HL-60/S4 treated with retinoic acid at 250 ng/mL for 4 days and 3 days (cell line): ENCODE results near the gene ARNT2.

Source experiments
- in situ Hi-C: fragments of 300-500 bp; cut with MboI; formaldehyde crosslinking; loops from 2 replicates; pipeline ENCODE4 v1.7.0; 2022; ENCODE audit warnings: low sequenced_read_pairs

ARNT2 gene

DNA sequence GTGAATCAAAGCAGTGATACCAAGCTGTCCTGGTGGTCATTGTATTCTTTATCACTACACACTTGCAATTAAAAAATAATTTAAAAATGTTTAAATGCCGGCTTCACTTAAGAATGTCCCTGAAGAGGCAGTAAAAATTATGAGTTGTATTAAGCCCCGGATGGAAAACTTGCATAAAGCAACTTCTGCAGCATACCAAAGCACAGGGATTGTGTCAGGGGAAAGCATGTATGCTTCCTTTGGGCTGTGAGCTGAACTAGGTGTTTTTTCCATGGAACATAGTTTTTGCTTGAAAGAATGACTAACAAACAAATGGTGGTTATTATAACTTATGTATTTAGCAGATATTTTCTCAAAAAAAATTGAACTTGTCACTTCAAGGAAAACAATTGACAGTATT is 143.1 kb downstream of the ARNT2 start:
- in situ Hi-C loops = no loop called here

DNA sequence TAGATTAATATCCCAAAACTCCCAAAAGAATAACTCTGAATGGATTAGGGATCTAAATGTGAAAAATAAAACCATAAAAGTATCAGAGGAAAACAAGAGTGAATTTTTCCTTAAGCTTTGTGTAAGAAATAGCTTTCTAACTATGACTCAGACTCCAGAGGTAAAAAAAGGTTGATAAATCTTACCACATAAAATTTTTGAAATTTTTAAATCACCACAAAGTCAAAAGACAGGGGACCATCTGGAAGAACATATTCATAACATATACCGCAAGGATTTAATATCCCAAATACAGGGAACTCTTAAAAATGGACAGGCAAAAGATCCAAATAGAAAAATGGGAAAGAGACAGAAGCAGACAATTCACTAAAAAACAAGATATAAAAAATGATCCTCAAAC is 145.0 kb downstream of the ARNT2 start:
- in situ Hi-C loops = no loop called here

DNA sequence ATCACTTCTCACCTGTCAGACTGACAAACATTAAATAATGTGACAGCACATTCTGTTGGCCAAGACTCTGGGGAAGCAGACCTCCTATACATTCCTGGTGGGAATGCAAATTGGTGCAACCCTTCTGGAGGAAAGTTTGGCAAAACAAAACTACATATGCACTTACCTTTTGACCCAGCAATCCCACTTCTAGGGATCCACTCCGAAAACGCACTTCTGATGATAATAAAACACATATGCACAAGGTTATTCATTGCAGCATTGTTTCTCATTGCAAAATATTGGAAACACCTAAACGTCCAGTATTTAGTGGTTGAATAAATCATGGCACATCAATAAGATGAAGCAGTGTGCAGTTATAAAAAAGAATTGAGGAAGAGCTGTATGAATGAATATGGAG is 145.5 kb downstream of the ARNT2 start:
- in situ Hi-C loops = no loop called here

- in situ Hi-C loops = no loop called here
Measured at GRCh38 chr15:80550219-80550907, 146.2 kb downstream of the ARNT2 start.

DNA sequence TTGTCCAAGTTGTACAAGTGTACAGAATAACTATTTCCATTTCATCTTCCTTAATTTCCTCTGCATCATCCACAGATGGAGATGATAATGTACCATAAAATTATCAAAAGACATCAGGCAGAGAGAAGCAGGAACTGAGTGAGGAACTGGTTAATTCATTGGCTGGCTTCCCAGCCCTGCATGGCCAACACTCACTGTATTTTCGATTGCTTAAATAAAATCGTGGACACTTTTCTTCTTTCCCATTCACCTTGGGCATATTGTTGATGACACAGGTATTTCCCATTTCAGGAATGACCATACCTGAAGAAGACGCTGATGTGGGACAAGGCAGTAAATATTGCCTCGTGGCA is 146.7 kb downstream of the ARNT2 start:
- in situ Hi-C loops = no loop called here

DNA sequence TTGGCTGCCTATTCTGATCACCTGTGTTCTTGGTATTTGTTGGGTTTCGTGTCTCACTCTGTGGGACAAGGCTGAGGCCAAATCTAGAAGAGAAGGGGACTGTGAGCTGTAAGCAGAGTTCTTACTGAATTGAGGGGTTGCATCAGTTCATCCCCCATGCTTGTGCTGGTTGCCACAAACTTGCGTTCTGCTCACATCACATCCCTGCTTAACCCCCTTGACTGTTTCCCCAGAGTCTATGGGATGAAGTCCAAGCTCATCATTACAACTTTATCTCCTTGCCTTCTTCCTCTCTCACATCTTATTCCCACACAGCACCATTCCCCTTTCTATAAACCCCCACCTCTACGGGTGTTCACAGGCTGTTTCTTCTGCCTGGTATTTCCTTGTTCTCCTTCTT is 147.2 kb downstream of the ARNT2 start:
- in situ Hi-C loops = no loop called here

- in situ Hi-C loops = no loop called here
Measured at GRCh38 chr15:80554560-80554959, 150.4 kb downstream of the ARNT2 start.

DNA sequence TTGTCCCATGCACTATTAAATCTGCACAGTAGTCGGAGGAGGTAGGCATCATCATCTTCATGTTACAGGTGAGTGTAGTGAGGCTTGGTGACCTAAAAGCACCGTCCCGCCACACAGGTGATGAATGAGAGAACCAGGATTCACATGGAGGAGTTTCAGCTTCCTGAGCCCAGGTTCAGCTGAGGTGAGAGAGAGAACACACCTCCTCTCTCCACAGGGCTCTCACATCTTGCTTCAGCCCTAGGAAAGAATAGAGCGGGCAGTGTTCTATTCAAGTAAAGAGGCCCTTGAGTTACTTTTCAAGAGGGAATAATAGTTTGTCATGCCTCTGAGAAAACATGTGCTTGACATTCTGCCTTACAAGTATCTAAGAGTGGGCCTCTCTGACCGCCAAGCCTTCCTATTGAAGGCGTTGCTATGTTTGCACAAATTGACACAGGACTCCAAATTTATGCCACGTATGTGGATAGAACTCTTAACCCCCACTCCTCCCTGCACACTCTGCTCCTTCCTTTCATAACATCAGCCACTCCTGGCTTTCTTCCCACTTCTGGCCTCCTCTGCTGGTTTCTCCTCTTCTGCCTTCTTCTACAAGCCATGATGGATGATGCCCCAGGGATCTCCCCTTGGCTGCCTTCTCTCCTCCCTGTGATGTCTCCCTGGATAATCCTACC is 152.6 kb downstream of the ARNT2 start:
- in situ Hi-C loops = no loop called here

- in situ Hi-C loops = no loop called here
Measured at GRCh38 chr15:80557441-80558234, 153.5 kb downstream of the ARNT2 start.

DNA sequence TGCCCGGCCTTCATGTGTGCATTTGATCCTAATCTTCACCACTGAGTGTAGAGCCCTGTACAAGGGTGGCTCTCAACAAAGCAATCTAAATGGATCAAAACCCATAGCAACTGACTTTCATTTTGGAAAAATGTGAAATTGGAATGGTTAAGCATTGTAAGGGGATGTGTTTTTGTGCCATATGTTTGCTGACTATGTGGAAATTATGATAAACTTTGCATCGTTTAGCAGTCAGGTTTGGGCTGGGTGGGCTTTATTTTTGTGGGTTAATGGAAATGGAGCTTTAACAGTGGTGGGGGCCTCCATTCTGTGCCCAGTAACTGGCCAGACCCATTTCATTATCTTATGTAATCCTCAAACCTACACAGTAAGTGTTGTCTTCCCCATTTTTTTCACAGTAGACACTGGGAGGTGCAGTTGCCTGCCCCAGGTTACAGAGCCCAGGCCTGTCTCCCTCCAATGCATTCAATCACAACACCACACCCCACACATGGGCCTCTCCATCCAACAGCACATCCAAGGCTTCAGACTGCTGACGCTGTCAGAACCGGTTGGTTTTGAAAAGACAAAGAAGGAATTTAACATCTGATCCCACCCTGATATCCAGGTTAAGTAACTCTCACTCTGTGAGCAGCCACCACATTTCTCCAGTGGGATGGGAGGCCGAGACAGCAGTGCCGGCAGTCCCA is 154.6 kb downstream of the ARNT2 start:
- in situ Hi-C loops = no loop called here

GRCh38 chr15:80559320-80559693 is 155.1 kb downstream of the ARNT2 start:
- in situ Hi-C loops = no loop called here

DNA sequence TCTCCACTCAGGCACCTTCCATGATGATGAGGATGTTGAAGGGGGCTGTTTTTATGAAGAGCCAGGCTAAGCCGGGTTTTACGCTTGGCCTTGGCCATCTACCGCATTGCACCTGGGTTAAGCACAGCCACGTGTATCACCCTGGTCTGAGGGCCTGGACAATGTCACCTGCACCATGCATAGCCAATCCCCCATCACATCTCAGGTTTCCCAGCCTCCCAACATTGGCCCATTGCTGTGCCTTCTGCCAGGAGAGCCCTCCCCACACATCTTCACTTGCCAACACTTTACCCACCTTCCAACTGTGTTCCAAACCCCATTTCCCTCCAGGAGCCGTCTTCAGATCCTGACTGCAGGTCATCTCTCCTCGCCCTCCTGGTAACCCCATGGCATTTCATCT is 155.6 kb downstream of the ARNT2 start:
- in situ Hi-C loops = no loop called here

- in situ Hi-C loops = no loop called here
Measured at GRCh38 chr15:80560601-80561400, 156.6 kb downstream of the ARNT2 start.

DNA sequence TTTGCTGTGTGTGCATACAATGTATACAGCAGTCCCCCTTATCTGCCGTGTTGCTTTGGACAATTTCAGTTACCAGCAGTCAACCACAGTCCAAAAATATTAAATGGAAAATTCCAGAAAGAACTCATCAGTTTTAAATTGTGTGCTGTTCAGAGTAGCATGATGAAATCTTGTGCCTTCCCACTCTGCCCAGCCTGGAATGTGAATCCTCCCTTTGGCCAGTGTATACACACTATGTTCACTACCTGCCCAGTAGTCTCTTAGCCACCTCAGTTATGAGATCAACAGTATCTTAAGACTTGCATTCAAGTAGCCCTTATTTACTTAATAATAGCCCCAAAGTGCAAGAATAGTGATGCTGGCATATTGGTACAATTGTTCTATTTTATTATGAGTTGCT is 157.3 kb downstream of the ARNT2 start:
- in situ Hi-C loops = no loop called here

DNA sequence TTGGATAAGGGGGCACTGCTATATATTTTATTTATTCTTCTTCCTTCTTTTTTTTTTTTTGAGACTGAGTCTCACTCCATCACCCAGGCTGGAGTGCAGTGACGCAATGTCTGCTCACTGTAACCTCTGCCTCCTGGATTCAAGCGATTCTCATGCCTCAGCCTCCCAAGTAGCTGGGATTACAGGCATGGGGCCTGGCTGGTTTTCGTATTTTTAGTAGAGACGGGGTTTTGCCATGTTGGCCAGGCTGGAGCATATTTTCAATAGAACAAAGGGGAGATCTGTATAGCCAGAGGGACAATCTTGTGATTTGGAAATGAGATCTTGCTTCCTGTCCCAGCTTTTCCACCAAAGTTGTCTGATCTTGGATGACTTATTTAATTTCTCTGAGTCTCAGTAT is 157.9 kb downstream of the ARNT2 start:
- in situ Hi-C loops = no loop called here

- in situ Hi-C loops = no loop called here
Measured at GRCh38 chr15:80562846-80563245, 158.7 kb downstream of the ARNT2 start.

DNA sequence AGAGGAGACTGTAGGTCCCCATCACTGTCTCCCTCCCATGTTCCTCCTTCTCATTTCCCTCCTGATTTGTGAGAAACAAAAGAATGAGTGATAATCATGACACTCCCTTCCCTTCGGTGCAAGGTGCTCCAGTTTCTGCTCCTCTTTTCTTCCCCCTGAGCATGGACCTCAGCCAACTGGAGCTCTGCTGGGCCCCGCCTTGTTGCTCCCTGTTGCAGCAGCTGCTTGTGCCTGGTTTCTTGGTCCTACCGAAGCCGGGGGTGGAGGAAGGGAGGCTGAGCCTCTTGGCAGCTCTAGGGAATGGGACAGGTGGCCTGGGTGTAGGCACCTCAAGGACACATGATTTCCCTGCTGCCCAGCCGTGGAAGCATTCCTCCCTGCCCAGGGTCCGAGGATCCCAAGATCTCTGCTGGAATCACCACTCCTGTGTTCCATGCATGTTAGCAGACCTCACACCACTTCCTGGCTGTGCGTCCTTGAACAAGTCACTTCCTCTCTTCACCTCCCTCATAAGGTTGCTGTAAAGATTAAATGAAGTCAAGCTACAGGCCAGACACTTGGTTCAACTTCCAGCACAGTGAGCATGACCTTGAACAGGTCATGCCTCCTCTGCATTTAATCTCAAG is 159.3 kb downstream of the ARNT2 start:
- in situ Hi-C loops = no loop called here

GRCh38 chr15:80564056-80564455 is 159.9 kb downstream of the ARNT2 start:
- in situ Hi-C loops = no loop called here

- in situ Hi-C loops = no loop called here
Measured at GRCh38 chr15:80565398-80565797, 161.2 kb downstream of the ARNT2 start.

DNA sequence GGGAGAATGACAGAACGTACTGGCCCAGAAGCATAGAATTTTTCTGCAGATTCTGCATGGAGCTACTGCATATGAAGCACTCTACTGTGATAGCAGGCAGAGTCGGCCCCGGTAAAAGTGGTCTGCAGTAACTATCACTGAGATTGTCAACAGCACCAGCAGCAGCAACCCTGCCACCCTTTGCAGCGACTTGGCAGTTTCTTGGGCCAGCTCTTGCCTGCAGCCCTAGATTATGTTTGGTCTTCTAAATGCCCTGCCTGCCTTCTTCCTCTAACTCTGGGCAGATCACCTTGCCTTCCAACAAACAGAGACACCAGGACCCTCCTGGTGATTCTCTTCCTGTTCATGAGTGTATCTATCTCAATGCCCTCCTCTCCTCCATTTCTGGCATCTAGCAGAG is 161.8 kb downstream of the ARNT2 start:
- in situ Hi-C loops = no loop called here
